Smooth muscle cell (in vitro differentiated cells): ENCODE data around the gene B4GALT6. TPM values are rescaled to one million over a fixed set of nuclear protein-coding genes. Genes with fewer than 3 reads are reported as not detected.

Source experiments
- DNase-seq: peaks from one replicate; lab custom pipeline; 2025; ENCODE audit not compliant: unreplicated experiment; lab: John Stamatoyannopoulos, UW
- H2AFZ ChIP-seq: fragments of 200-600 bp; sonication (generic); 2 replicates; pipeline ENCODE4 v1.6.0; 2016; ENCODE audit warnings: antibody characterized with exemption, low read depth, mild to moderate bottlenecking
- H3F3A ChIP-seq: fragments of 200-600 bp; sonication (generic); 2 replicates; pipeline ENCODE4 v1.6.0; 2017; ENCODE audit warnings: antibody characterized with exemption, low read depth
- H3K27ac ChIP-seq: fragments of 200-600 bp; sonication (generic); 2 replicates; pipeline ENCODE4 v1.5.1; 2016; ENCODE audit warnings: low read depth, mild to moderate bottlenecking
- H3K27me3 ChIP-seq: fragments of 200-600 bp; sonication (generic); 2 replicates; pipeline ENCODE4 v1.6.1; 2016; ENCODE audit warnings: low read depth, mild to moderate bottlenecking
- H3K36me3 ChIP-seq: fragments of 200-600 bp; sonication (generic); 2 replicates; pipeline ENCODE4 v1.5.1; 2016; ENCODE audit warnings: low read depth
- H3K4me1 ChIP-seq: fragments of 200-600 bp; sonication (generic); 2 replicates; pipeline ENCODE4 v1.5.1; 2016; ENCODE audit warnings: low read depth
- H3K4me2 ChIP-seq: fragments of 200-600 bp; sonication (generic); 2 replicates; pipeline ENCODE4 v1.6.0; 2016; ENCODE audit warnings: mild to moderate bottlenecking
- H3K4me3 ChIP-seq: fragments of 200-600 bp; sonication (generic); 2 replicates; pipeline ENCODE4 v1.5.1; 2016; ENCODE audit warnings: mild to moderate bottlenecking
- H3K79me2 ChIP-seq: fragments of 200-600 bp; sonication (generic); 2 replicates; pipeline ENCODE4 v1.6.0; 2016; ENCODE audit warnings: low read depth, mild to moderate bottlenecking
- H3K9ac ChIP-seq: fragments of 200-600 bp; sonication (generic); 2 replicates; pipeline ENCODE4 v1.6.0; 2016; ENCODE audit warnings: low read depth
- H3K9me3 ChIP-seq: fragments of 200-600 bp; sonication (generic); replicated peaks from 2 replicates; pipeline ENCODE4 v1.5.1; 2016; ENCODE audit warnings: low read depth
- H4K20me1 ChIP-seq: fragments of 200-600 bp; sonication (generic); 2 replicates; pipeline ENCODE4 v1.6.0; 2016; ENCODE audit warnings: low read depth
- WGBS: methylation state at CpG from one replicate; pipeline ENCODE4 v1.1.7; 2016; ENCODE audit warnings: low lambda C conversion rate; 5-methylcytosine and 5-hydroxymethylcytosine counted together
- polyA plus RNA-seq: library from polyadenylated mRNA; unstranded; fragments of >200 nt; fragmentation: Nextera tagmentation; extraction: Ambion mirVana; gene quantifications from 2 replicates; pipeline ENCODE4 v1.2.1, GENCODE V29; 2016
- total RNA-seq: library from RNA; depleted of rRNA; stranded (reverse); fragments of >200 nt; gene quantifications from 2 replicates; pipeline ENCODE4 v1.2.3, GENCODE V29; 2014
- TF ChIP-seq, protein P1 (sequence below): fragments of 200-600 bp; sonication (generic); IDR thresholded peaks from 2 replicates; pipeline ENCODE4 v1.5.1; 2017; ENCODE audit warnings: borderline replicate concordance, mild to moderate bottlenecking, antibody characterized with exemption; ENCODE audit not compliant: insufficient read depth, poor library complexity, severe bottlenecking

Gene B4GALT6
- total and polyA plus RNA-seq, 2 experiments from 2014 or later = 4.0 to 15.1 TPM

DNA sequence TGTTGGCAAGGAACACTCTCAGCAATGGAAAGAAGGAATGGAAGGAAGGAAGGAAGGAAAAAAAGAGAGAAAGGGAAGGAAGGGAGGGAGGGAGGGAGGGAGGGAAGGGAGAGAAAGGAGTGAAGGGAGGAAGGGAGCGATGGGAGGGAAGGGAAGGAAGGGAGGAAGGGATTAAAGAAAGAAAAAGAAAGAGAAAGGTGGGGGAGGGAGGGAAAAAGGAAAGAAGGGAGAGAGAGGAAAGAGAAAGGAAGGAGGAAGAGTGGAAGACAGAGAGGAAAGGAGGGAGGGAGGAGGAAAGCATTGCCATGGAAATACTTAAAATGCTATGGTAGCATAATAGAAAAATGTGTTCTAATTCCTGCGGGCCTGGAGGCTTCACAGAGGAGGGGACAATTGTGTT lies 70.3 kb downstream of the B4GALT6 start:
- no peaks in the 10 kb centered on the region for H4K20me1 ChIP-seq
- H3K4me1 ChIP-seq = peaks cover 7% of the 10 kb centered on the region
- no peaks in the 10 kb centered on the region for H3K36me3 ChIP-seq
- H3K27ac ChIP-seq = no peak overlapping the region
- H3K79me2 ChIP-seq = no peaks in the 10 kb centered on the region
- DNase-seq = no peak
- no peaks in the 10 kb centered on the region for H3F3A ChIP-seq
- no peak overlapping the region for H2AFZ ChIP-seq
- H3K27me3 ChIP-seq = no peaks in the 10 kb centered on the region
- H3K9me3 ChIP-seq = no peaks in the 10 kb centered on the region
- no peak overlapping the region for H3K4me3 ChIP-seq
- H3K9ac ChIP-seq = no peak overlapping the region
- WGBS = 60% methylated on average over 2 of the region's 2 CpGs
- H3K4me2 ChIP-seq = no peak overlapping the region
- TF ChIP-seq, protein P1, sequence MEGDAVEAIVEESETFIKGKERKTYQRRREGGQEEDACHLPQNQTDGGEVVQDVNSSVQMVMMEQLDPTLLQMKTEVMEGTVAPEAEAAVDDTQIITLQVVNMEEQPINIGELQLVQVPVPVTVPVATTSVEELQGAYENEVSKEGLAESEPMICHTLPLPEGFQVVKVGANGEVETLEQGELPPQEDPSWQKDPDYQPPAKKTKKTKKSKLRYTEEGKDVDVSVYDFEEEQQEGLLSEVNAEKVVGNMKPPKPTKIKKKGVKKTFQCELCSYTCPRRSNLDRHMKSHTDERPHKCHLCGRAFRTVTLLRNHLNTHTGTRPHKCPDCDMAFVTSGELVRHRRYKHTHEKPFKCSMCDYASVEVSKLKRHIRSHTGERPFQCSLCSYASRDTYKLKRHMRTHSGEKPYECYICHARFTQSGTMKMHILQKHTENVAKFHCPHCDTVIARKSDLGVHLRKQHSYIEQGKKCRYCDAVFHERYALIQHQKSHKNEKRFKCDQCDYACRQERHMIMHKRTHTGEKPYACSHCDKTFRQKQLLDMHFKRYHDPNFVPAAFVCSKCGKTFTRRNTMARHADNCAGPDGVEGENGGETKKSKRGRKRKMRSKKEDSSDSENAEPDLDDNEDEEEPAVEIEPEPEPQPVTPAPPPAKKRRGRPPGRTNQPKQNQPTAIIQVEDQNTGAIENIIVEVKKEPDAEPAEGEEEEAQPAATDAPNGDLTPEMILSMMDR = no peak

DNA sequence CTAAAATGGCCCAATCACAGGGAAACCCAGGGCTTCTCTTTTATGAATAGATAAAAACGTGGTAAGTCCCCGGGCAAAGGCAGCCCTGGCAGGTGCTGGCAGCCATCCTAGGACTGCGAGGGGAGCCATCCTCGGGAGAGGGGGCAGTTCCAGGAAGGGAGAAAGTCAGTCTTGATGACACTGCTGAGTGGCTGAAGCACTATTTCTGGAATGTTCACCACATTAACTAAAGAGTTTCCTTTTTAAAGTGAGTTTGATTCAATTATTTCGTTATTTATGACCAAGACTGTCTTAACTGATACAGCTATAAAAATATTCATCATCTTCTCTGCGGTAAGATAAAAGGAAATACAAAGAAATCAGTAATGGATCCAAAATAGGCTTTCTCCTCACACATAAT lies 72.3 kb downstream of the B4GALT6 start:
- Histone ChIP-seq H4K20me1 (no peaks in the 10 kb centered on the region), H3K4me3 (no peak overlapping the region), H3K9me3 (no peaks in the 10 kb centered on the region), H3K36me3 (no peaks in the 10 kb centered on the region), H3K27ac (no peak overlapping the region), H3K4me1 (peaks cover 7% of the 10 kb centered on the region), H3K79me2 (no peaks in the 10 kb centered on the region), H3F3A (no peaks in the 10 kb centered on the region), H3K27me3 (no peaks in the 10 kb centered on the region), H3K4me2 (peak overlapping the region; percentile 28), H2AFZ (no peak overlapping the region), H3K9ac (no peak overlapping the region)
- TF ChIP-seq, protein P1 = no peak
- WGBS = 67% methylated on average over 6 of the region's 6 CpGs
- DNase-seq = no peak

DNA sequence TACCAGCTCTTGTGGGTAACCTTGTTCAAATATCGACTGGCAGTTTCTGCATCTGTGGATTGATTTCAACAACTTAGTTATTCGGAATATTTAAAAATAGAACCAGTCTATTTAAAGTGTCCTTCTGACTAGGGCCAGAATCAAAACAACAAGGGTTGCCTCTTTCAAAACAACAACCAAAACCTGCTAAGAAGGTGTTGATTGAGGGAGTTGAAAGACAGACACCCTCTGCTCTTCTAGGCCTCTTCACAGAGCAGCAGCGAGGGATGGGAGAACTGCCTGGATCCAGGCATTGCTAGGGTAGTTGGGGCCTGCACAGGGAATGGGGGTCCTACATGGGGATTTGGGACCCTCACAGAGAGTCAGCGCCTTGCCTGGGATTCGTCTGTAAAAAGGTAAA lies 72.9 kb downstream of the B4GALT6 start:
- no peaks in the 10 kb centered on the region for H3K36me3 ChIP-seq
- H3K4me3 ChIP-seq = no peak overlapping the region
- TF ChIP-seq, protein P1 = no peak
- H3K4me2 ChIP-seq = peak overlapping the region; percentile 36
- no peaks in the 10 kb centered on the region for H3K27me3 ChIP-seq
- WGBS = 95% methylated on average over 5 of the region's 5 CpGs
- no peaks in the 10 kb centered on the region for H3K9me3 ChIP-seq
- H2AFZ ChIP-seq = no peak overlapping the region
- H4K20me1 ChIP-seq = no peaks in the 10 kb centered on the region
- no peaks in the 10 kb centered on the region for H3F3A ChIP-seq
- no peak for DNase-seq
- H3K27ac ChIP-seq = no peak overlapping the region
- peaks cover 7% of the 10 kb centered on the region for H3K4me1 ChIP-seq
- no peaks in the 10 kb centered on the region for H3K79me2 ChIP-seq
- H3K9ac ChIP-seq = no peak overlapping the region
